ENCODE measurements around the gene MTPN.

Gene MTPN

DNA sequence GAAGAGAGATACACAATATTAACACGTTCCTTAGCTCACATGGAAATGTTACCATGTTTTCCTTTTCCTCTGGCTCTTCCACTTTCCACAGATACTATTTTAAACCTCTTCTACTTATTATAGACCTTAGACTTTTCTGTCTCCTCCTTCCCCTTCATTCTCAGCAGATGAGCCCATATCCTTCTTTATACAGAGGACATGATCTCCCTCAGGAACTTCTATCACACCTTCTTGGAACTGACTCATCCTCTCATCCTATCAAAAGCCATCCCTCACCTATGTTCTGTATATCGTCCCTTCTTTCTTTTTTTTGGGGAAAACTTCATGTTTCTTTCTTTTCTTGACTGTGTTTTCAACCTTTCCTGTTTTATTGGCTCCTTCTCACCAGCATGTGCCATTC is 20.8 kb downstream of the MTPN start:
- DNase-seq: no peak

DNA sequence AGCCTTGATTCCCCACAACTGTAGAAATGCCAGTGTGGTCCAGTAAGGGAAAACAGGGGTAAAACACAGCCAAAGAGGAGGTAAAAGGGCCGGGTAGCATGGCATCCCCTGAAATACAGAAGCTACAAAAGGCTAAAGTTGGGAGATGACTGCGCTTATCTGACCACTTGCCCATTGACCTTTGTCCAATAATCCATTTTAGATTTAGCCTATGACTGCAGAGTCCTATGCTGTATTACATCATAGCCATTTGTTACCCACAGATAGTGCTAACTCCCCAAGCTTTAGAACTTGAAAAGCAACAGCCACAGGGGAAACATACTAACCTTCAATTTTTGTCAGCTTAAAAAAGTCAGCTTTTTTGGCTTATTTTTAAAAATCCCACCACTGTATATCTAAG is 26.2 kb downstream of the MTPN start:
- DNase-seq: no peak

DNA sequence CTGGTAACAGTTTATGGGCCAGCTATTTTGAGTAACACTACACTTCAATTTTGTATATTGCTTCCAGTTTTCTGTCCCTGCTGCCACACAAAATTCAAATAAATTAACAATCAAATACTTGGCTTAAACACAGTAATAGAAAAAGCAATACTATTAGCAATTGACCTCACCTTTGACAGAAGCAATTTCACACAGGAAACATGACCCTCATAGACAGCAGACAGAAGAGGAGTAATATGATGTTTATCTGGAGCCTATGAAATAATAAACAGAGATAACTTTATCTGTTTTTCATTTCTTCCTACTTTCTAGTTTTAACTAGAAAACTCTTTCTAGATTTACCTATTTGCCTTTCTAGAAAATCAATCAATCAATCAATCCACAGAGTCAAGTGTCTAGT is 26.7 kb downstream of the MTPN start:
- DNase-seq: no peak

DNA sequence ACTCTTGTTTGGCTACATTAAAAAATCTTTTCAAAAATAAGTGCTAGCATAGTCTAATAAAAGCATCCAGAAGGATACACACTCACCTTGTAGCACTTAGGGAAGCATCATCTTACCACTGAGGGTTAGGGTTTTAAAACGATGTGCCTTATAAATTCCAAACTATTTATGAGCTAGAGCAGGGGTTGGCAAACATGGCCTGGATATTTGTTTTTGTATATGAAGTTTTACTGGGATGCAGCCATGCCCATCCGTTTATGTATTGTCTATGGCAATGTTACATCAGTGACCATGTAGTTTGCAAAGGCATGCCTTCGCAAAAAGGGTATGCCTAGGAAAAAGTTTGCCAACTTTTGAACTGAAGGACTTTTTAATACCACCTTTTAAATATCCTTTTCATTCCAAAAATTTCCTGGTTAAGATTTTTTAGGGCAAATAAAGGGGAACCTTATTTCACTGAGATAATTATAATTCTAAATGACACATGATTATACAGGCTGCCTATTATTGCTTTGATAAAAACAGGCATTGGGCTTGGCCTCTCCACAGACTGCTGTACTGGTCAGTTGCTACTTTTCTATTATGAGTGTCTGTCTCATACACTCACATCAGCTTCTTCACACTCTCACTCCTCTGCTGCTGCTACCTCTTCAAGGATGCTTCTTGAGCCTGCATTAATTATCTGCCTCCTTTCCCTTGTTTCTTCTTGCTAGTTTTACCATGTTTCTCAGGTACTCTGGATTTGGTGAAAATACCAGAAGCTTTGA is 30.7 kb downstream of the MTPN start:
- DNase-seq: no peak

DNA sequence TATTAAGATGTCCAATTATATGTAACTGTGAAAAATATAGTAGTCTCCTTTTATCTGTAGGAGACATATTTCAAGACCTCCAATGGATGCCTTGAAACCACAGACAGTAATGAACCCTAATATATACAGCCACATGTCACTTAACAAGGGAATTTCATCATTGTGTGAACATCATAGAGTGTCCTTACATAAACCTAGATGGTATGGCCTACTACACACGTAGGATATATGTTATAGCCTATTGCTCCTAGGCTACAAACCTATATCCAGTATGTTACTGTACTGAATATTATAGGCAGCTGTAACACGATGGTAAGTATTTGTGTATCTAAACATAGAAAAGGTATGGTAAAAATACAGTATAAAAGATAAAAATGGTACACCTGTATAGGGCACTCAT is 32.4 kb downstream of the MTPN start:
- DNase-seq: no peak

DNA sequence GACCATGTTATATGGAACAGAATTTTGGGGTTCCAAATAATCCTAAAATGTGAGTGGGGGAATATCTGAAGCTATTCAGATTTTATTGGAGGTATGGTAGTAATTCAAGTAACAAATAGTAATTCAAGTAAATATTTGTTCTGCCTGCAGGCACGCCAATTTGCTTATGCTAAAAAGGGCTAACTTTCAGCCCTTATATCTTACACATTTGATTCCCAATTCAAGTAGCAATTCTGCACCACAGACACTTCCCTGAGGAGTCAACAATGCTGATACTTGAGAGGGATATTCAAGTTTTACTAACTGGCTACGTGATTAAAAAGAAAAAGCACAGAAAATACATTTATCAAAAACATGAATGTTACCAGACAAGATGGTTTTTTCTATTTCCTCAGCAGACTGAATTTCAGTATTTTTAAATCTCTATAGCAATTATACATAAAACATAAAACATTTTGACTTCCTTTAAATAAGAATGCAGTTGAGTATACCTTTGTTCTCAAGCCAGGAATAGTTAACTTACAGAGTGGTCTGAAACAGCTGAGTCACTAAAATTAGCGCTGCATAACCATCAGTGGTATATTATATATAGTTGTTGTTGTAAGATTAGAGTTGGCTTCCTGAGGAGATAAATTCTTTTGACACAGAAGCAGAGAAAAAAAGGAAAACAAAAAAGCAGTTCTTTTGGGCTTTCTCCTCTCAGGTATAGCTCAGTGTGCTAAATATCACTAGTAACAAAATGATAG is 33.9 kb downstream of the MTPN start:
- no peak for DNase-seq

DNA sequence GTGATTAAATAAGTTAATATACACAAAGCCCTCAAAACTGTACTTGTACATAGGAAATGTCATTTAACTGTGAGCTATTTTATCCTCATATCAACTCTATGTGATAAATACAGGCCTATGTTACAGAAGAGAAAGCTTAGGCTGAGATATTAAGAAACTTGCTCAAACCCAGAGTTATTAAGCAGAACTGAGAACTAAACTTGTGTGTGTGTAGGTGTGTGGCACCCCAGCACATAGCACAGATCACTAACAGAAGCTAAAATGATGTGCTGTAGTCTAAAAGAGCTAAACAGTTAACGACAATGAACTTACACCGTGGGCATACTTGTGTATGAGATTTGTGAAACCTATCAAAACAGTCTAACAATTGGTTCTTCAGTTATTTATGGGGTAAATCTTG is 34.5 kb downstream of the MTPN start:
- DNase-seq: no peak

DNA sequence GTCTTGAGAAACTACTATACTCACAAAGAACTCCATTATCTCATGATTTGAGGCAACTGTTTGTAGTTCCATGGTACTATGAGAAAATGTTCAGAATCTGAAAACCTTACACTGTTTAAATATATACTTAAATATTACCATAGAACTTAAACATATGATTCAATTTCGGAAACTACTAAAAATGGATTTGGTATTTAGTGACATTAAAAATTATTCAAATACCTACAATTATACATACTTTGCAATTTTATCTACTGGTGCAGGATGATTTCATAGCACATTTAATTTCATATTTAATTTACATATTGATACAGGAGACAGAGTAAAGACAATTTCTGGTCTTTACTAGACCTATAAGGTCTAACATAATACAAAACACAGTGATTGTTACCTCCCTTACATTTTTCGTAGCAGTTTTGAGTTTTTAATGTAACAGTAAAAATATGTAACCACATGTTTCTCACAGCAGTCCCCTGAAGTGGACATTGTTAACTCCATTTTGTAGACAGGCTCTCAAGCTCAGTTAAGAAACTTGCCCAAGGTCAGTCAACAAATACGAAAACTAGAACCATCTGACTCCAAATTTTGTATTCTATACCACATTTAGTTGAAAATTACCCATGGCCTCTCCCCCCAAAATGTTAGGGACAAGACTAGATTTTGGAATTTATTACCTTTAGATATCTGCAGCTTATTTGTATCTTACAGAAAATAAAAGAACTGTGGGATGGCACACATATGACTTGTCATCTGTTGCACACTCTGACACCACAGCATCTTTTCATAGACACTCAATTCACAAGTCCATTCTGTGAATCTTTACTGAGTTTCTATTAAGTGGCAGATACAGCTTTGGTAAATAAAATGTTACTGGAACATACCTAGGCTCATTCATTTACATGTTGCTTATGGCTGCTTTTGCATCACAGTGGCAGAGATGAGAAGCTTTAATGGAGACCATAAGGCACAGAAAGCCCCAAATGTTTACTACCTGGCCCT is 36.8 kb downstream of the MTPN start:
- DNase-seq: no peak

DNA sequence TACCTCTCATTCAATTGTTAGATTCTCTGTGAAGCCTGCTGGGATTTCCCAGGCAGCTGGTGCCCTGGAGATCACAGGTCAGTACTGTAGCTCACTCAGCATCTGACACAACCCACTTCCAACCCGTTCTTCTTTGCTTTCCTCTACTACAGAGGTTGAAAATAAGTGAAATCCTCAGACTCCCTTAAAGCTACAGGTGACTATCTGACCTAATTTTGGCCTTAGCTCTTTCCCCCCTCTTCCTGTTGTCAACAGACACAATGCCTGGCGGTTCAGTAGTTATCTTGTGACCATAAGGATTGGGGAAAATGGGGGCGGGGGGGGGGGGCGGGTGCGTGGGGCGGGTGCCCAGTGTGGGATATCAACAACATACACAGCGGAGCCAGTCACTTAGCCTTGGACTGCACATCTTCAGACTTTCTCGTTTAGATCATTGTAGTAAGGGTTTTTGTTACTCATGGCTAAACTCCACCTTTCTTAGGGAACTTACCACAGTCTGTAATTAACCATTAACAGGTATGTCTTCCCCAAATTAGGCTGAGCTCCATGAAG is 37.8 kb downstream of the MTPN start:
- no peak for DNase-seq

DNA sequence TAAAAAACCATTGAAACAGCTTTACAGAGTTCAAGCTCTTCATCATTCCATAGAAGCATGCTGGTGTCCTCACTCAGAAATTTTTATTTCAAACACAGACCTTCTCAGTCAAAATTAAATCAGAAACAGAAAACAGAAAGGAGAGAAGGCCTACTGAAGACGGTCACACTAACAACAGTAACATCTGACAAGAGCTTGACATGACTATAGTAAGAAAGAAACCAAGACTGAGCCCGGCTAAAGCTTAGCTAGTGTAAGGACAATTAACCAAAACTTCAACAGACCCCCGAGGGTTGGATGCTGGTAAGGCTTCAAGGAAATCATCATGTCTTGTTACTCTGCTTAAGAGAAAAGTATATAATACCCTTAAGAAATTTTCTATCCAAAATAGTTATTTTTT is 38.6 kb downstream of the MTPN start:
- no peak for DNase-seq

DNA sequence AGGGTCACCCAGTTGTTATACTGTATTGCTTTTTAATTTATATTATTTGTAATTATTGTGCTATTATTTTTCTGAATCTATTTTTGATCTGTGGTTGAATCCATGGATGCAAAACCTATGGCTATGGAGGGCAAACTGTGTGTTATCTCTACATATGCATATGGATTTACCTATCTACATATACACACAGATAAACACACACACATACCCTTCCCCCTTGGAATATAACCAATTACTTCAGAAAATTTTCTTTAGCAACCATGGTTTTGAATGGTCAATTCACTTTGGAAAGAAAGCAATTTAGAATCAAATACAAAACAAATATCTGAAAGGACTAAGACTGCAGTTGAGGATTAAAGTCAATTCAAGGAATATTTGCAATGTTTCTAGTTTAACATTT is 39.1 kb downstream of the MTPN start:
- no peak for DNase-seq

DNA sequence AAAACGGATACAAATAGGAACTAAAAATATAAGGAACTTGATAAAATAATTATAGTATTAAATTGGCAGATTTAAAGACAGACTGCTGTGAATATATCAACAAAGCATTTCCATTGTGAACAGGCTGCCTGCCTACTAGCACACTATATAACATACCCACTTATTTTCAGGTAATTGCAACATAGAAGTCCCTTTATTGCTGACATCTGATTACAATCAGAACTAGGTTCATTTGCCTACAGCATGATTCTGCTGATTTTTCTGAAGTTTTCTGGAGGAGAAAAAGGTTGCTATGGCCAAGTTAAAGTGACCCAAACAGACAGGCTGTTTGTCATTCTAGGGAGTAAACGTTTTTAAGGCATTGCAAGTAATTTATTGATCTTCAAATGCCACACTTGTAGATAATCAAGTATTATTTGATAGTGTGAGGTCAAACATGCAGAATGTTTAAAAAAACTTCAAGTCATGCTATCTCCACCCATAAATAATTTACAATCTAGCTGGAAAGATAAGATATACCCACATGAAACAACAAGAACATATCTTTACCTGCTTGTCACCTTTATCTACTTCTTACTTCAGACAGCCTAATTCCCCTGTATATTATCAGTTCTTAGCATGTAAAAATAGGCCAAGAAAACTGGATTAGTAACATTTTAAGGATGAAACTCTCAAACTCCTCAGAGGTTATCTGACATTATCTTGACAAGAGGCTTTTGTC is 40.5 kb downstream of the MTPN start:
- DNase-seq: no peak

DNA sequence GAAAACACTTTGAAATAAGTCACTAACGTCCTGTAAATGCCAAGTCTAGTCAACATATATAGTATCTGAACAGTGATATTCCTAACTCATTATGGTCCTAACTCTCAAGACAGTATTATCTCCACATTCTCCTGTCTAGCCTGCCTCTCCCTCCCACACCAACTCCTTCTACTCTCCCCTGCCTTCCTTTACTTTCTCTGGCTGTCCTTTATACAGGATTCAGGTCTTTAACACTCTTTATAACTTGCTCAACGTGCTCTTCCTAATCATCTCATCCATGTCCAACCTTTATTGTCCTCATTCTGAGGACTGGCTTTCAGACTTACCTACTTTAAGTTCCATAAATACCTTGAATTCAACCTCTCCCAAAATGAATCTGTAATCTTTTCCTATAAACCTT is 42.5 kb downstream of the MTPN start:
- DNase-seq: no peak

DNA sequence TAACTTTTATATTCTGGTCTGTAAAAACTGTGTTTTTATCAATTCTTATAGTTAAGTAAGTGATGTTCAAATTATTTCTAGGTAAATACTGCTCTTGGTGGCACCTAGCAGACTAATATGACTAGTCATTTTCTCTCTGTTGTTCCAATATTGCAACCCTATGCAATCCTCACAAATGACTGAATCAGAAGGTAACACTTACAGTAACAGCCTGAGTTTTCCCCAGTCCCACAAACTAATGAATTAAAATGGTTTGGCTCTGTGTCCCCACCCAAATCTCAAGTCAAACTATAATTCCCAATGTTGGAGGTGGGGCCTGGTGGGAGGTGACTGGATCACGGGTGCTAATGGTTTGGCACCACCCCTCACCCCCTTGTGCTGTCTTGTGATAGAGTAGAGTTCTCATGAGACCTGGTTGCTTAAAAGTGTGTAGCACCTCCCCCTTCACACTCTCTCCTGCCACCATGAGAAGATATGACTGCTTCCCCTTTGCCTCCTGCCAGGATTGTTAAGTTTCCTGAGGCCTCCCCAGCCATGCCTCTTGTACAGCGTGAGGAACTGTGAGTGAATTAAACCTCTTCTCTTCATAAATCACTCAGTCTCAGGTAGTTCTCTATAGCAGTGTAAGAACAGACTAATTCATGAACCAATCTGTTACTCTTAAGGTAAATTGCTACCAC is 43.5 kb downstream of the MTPN start:
- no peak for DNase-seq

DNA sequence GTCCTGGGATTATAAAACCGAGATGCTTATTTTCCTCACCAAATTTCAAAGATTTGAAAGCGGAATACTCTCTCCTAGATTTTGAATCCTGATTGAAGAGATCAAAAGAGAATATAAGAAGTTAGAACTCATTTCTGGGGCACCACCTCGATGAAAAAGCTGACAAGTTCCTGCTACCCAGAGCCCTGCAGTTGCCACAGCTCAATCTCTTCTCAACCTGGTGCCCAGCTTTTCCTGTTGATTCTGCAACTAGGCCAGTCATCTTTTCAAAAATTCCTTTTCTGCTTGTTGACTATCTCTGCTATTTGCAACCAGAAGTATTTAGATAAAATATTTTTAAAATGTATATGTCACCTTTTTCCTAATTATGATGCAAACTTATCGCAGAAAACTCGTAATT is 45.0 kb downstream of the MTPN start:
- DNase-seq: no peak

DNA sequence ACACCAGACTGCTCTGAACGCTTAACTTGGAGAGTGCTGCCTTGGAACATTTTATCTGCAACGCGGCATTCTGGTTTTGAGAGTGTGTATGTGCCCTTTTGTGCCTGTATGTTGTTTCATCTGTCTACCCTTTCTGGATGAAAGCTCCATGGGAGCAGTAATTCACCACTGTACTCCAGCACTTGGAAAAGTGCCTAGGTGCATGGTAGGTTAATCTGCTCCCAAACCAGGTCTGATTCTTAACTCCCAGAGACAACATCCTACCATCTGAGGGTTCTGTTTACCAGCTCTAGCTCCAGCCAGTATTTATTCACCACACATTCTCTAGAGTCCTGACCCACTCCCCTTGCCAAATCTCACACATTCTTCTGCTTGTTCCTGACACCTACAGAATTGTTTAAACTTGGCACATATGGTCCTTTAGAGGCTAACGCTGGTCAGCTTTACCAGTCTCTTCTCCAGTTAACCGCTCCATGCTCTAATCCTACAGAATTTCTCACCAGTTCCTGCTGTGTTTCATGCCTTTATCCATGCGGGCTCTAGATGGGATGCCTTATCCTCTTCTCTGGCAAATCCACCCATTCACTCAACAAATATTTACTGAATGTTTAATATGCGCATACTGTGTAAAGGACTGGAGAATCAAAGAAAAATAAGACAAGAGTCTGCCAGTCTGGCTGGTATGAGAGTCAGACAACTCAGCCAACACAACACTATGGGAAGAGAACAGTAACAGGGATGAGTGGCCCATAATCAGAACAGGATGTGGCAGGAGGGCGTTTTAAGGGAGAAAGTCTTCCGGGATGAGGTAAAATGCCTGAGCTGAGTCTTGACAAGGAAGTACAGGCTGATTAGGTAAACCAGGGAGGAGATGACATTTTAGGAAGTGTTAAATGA is 46.3 kb downstream of the MTPN start:
- DNase-seq: no peak

DNA sequence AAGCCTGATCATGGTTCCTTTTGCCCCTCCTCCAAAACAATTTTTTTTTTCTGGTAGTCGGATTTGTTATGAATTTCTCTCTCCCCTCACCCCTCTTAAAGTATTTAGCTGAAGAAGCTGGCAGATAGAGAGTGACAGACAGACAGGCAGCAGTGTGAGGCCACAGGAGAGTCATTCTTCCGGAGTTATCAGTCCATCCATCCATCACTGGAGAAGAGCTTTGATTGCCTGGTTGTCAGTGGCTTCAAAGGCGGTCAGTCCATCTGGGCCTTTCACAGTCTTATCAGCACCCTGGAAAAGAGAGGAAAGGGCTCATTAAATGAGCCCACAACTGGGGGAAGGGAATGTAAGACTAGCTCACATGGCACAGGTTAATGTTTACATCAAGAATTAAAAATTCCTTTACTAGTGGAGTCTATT is 47.4 kb downstream of the MTPN start:
- no peak for DNase-seq

DNA sequence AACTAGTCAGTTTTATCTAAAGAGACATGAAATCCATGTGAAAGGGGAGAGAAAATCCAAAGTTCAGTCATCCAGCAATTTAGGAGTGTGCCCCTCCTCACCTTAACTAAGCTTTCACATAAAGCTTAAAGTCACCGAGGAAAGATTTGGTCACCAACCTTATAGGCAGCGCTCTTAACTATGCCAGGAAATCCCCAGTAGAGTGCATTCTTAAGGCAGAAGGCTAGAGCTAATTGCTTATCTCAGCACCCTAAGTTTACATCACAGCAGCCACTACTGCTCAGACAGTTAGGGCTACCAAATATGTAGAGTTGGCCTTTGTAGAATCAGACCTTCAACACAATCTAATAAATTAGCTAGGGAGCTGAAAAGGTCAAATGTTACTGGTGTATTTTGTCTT is 47.9 kb downstream of the MTPN start:
- no peak for DNase-seq

DNA sequence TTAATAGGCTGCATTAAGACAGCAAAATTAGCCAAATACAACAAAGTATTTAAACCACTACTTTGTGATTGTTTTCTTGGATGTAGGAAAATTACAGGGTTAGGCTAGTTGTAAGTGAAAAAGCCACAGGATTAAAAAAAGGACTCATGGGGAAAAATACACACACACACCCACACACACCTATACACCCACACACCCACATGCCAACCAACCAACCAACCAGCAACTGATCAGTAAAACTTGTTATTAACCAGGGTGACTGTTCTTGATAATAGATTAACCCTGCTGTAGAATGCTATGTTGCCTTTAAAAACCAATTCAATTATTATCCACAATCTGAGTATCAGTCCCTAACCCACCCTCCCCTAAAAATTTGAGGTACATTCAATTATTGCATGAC is 49.0 kb downstream of the MTPN start:
- no peak for DNase-seq

DNA sequence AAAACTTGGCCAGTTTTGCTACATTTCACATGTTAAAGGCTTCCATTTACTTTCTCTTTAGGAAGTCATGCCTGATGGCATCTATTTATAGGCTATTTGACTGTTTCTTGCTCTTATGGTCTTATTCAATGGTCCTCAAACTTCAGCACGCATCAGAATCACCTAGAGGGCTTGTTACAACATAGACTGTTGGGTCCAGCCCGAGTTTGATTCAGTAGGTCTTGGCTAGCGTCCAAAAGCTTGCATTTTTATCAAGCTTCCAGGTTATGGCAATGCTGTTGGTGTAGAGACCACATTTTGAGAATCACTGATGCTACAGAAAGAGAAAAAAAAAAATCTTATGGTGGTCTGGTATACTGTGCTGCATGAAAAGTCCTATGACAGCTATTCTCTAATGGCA is 51.9 kb downstream of the MTPN start:
- no peak for DNase-seq

DNA sequence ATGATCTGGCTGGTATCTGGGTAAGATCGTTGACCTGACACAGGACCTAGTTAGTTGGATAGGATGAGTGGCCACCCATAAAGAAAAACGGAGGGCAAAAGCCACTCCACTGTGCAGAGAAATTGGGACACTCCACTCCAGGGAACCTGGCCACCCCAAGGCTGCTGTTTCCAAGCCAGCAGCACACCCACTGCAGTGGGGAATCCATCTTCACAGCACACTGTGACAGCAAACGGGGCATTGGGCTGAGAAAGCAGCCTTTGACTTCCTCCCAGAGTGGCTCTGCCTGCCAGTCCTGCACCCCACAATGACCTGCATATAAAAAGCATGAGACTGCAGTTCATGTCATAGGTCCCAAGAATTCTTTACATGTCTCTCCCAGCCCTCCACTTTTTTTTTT is 52.9 kb downstream of the MTPN start:
- no peak for DNase-seq

Measured in activated CD4-positive, alpha-beta T cell treated with anti-CD3 and anti-CD28 coated beads, Interleukin-10, Interleukin-2, amounts not matched to agents 100 ng/mL and 50 ng/mL, durations not matched to agents 16 hours and 8 hours (primary cell).